GM12801 (cell line): ENCODE measurements around the gene FAM237B.

Source experiments
- TF ChIP-seq, protein P1 (sequence below): IDR thresholded peaks from one replicate; pipeline ENCODE4 v1.5.1; 2011; ENCODE audit warnings: control low read depth; ENCODE audit not compliant: insufficient read length; ENCODE audit errors: extremely low read depth

The FAM237B gene

DNA sequence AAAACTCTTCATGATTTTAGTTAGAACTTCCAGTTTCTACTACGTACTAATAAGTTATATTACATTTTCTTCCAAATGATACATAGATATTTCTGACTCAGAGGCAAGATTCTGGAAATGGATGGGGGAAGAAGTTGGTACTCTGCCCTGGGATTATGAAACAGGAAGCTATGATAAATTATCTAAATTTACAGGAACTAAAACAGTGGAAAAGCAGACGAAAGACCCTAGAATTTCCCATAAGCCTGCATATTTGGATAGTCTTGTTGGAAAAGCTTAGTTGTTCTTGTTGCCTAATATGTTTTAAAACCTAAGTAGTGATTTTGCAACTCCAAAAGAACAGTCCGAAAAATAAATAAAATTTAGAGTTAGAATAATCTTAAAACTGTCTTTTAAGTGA lies 54.3 kb downstream of the FAM237B start:
- TF ChIP-seq, protein P1, sequence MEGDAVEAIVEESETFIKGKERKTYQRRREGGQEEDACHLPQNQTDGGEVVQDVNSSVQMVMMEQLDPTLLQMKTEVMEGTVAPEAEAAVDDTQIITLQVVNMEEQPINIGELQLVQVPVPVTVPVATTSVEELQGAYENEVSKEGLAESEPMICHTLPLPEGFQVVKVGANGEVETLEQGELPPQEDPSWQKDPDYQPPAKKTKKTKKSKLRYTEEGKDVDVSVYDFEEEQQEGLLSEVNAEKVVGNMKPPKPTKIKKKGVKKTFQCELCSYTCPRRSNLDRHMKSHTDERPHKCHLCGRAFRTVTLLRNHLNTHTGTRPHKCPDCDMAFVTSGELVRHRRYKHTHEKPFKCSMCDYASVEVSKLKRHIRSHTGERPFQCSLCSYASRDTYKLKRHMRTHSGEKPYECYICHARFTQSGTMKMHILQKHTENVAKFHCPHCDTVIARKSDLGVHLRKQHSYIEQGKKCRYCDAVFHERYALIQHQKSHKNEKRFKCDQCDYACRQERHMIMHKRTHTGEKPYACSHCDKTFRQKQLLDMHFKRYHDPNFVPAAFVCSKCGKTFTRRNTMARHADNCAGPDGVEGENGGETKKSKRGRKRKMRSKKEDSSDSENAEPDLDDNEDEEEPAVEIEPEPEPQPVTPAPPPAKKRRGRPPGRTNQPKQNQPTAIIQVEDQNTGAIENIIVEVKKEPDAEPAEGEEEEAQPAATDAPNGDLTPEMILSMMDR = no peak
